Raji (cell line): Measurements from ENCODE around the gene MAP3K7.

ENCODE experiments used
- POLR2A ChIP-seq: IDR thresholded peaks from 2 replicates; pipeline ENCODE4 v1.6.1; 2011; ENCODE audit warnings: low read depth, low read length, control low read depth; ENCODE audit not compliant: insufficient read depth

Gene MAP3K7

GRCh38 chr6:90586546-90586835 lies 381 bp downstream of the MAP3K7 start:
- no peak for TF ChIP-seq POLR2A

- no peak for TF ChIP-seq POLR2A
These were observed 2.1 kb downstream of the MAP3K7 start for GRCh38 chr6:90584636-90585255.

GRCh38 chr6:90583836-90584481 lies 2.9 kb downstream of the MAP3K7 start:
- no peak for TF ChIP-seq POLR2A

GRCh38 chr6:90583179-90583835 lies 3.6 kb downstream of the MAP3K7 start:
- TF ChIP-seq POLR2A: no peak

GRCh38 chr6:90581146-90581545 lies 5.7 kb downstream of the MAP3K7 start:
- TF ChIP-seq POLR2A: no peak

GRCh38 chr6:90578894-90579549 lies 7.8 kb downstream of the MAP3K7 start:
- no peak for TF ChIP-seq POLR2A

GRCh38 chr6:90575267-90575666 lies 11.6 kb downstream of the MAP3K7 start:
- TF ChIP-seq POLR2A: no peak

GRCh38 chr6:90574610-90575009 lies 12.3 kb downstream of the MAP3K7 start:
- TF ChIP-seq POLR2A: no peak

GRCh38 chr6:90573624-90574023 lies 13.2 kb downstream of the MAP3K7 start:
- TF ChIP-seq POLR2A: no peak

- no peak for TF ChIP-seq POLR2A
These were observed 14.0 kb downstream of the MAP3K7 start for GRCh38 chr6:90572856-90573255.

- no peak for TF ChIP-seq POLR2A
These were observed 17.6 kb downstream of the MAP3K7 start for GRCh38 chr6:90569223-90569622.

GRCh38 chr6:90559931-90560330 lies 26.9 kb downstream of the MAP3K7 start:
- no peak for TF ChIP-seq POLR2A

- no peak for TF ChIP-seq POLR2A
These were observed 29.9 kb downstream of the MAP3K7 start for GRCh38 chr6:90557006-90557405.

- TF ChIP-seq POLR2A: no peak
These were observed 38.9 kb downstream of the MAP3K7 start for GRCh38 chr6:90547991-90548390.

GRCh38 chr6:90547079-90547478 lies 39.8 kb downstream of the MAP3K7 start:
- no peak for TF ChIP-seq POLR2A

GRCh38 chr6:90545448-90545847 lies 41.4 kb downstream of the MAP3K7 start:
- TF ChIP-seq POLR2A: no peak

- no peak for TF ChIP-seq POLR2A
These were observed 42.1 kb downstream of the MAP3K7 start for GRCh38 chr6:90544741-90545140.

- no peak for TF ChIP-seq POLR2A
These were observed 42.8 kb downstream of the MAP3K7 start for GRCh38 chr6:90544081-90544480.
